CD4-positive, alpha-beta T cell (primary cell): ENCODE data around the gene STRAP. TPM values are rescaled to one million over a fixed set of nuclear protein-coding genes. Genes with fewer than 3 reads are reported as not detected.

ENCODE experiments used
- total RNA-seq, 174 experiments: library from RNA in 2 of 174; stranded (reverse) in 2 of 174; gene quantifications; one replicate each; pipeline ENCODE4 v1.2.3 and lab custom pipeline; 2021 to 2026

Gene STRAP
- total RNA-seq, 2 experiments from 2014 or later: 138 to 140 TPM

Other genes starting within 250 kb of the STRAP start
- gene EPS8, start 93.0 kb upstream of the STRAP start, total RNA-seq: 1 to 10 TPM in 1 of 2 experiments, under 1 TPM in 1; 0.80 to 1.1 TPM
- gene DERA, start 28.9 kb downstream of the STRAP start, total RNA-seq: 1 to 10 TPM; 6.2 to 7.2 TPM